Measurements from ENCODE around the gene XPO4.

DNA sequence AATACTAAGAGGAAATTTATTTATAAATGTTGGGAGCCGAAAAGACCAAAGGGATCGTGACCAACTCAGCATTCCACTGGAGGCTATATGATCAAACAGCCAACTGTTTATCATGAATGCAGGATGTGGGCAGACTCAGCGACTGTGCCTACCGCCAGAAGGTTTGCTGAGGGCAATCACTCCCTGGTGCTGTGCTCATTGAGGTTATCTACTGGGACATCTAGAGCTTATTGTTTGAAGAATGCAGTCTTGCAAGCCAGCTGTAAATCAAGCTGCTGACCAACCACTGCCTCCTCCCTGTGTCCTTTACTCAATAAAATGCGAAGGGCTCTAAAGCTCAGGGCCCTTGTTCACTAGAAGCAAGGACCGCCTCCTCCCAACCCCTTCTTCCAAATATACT lies 8.5 kb upstream of the XPO4 start:
- TF ChIP-seq TAF1 (IDR thresholded peaks at IDR 0.05; ENCODE audit: borderline replicate concordance, insufficient read depth, low read length): no peak
- TF ChIP-seq SIN3A (IDR thresholded peaks at IDR 0.05; ENCODE audit: borderline replicate concordance, insufficient read depth, low read length): no peak
- TF ChIP-seq, protein P1, sequence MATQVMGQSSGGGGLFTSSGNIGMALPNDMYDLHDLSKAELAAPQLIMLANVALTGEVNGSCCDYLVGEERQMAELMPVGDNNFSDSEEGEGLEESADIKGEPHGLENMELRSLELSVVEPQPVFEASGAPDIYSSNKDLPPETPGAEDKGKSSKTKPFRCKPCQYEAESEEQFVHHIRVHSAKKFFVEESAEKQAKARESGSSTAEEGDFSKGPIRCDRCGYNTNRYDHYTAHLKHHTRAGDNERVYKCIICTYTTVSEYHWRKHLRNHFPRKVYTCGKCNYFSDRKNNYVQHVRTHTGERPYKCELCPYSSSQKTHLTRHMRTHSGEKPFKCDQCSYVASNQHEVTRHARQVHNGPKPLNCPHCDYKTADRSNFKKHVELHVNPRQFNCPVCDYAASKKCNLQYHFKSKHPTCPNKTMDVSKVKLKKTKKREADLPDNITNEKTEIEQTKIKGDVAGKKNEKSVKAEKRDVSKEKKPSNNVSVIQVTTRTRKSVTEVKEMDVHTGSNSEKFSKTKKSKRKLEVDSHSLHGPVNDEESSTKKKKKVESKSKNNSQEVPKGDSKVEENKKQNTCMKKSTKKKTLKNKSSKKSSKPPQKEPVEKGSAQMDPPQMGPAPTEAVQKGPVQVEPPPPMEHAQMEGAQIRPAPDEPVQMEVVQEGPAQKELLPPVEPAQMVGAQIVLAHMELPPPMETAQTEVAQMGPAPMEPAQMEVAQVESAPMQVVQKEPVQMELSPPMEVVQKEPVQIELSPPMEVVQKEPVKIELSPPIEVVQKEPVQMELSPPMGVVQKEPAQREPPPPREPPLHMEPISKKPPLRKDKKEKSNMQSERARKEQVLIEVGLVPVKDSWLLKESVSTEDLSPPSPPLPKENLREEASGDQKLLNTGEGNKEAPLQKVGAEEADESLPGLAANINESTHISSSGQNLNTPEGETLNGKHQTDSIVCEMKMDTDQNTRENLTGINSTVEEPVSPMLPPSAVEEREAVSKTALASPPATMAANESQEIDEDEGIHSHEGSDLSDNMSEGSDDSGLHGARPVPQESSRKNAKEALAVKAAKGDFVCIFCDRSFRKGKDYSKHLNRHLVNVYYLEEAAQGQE (IDR thresholded peaks at IDR 0.05; ENCODE audit: insufficient read depth in 1 of 2, low read depth in 2 of 2, low read length in 2 of 2): no peak
